HepG2 (cell line): ENCODE data around the gene CCL17.

Source experiments
- JUN ChIP-seq: sonication (generic); formaldehyde crosslinking; IDR thresholded peaks from 2 replicates; pipeline ENCODE4 v1.4.0; 2020; ENCODE audit warnings: mild to moderate bottlenecking, missing genetic modification reagents
- MXD4 ChIP-seq: IDR thresholded peaks from 2 replicates; pipeline ENCODE4 v1.6.1; 2016; ENCODE audit warnings: mild to moderate bottlenecking, missing biosample characterization, missing genetic modification reagents
- POLR2AphosphoS5 ChIP-seq: IDR thresholded peaks from 2 replicates; pipeline ENCODE4 v1.6.1; 2012; ENCODE audit warnings: low read depth, low read length
- RBM22 ChIP-seq: fragments of 200-400 bp; formaldehyde crosslinking; optimal IDR thresholded peaks from 2 replicates; pipeline ENCODE3; 2017; ENCODE audit warnings: mild to moderate bottlenecking, low read length, moderate library complexity
- TBL1XR1 ChIP-seq: fragments of 150-350 bp; IDR thresholded peaks from 2 replicates; pipeline ENCODE4 v1.6.1; 2014; ENCODE audit warnings: borderline replicate concordance, low read length; ENCODE audit not compliant: partially characterized antibody
- TP53 ChIP-seq: sonication (generic); formaldehyde crosslinking; conservative IDR thresholded peaks from 2 replicates; pipeline ENCODE4 v1.4.0; 2020; ENCODE audit warnings: missing genetic modification reagents
- ZNF274 ChIP-seq: sonication (generic); formaldehyde crosslinking; IDR thresholded peaks from 2 replicates; pipeline ENCODE4 v1.5.1; 2020; ENCODE audit warnings: mild to moderate bottlenecking, missing genetic modification reagents

DNA sequence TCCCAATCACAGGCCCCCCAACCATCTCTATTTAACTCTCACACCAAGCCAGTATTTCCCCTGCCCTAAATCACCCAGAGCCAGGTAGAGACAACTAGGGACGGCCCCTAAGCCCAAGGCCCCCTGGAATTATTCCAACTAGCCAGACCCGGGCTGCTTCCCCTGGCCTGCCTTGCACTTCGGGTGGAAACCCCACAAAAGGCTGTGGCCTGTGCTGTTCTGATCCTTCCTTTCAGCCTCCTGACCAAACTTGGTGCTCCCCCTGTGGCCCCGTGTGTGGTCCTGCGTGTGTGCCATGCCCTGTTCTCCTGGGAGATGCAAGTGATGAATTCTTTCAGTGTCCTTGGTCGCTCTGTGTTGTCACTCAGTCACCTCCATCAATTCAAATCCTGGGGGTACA lies 14.9 kb downstream of the CCL17 start:
- no peak for TF ChIP-seq POLR2AphosphoS5
- no peak for TF ChIP-seq ZNF274 (CRISPR knock-in tag)
- TF ChIP-seq RBM22: no peak
- TF ChIP-seq TBL1XR1: no peak
- no peak for TF ChIP-seq TP53 (CRISPR knock-in tag)
- TF ChIP-seq JUN (CRISPR knock-in tag): no peak
- TF ChIP-seq MXD4: no peak
